ENCODE data around the gene SPON1.

- TF ChIP-seq CTCF (conservative IDR thresholded peaks at IDR 0.05; ENCODE audit: low read length) (no peak), EZH2phosphoT487 (IDR thresholded peaks at IDR 0.05; ENCODE audit: borderline replicate concordance) (no peak)
Observed at GRCh38 chr11:14235701-14236100, 273.2 kb downstream of the SPON1 start.

All from Loucy (cell line).